ENCODE results near the gene PAAF1. TPM values are rescaled to one million over a fixed set of nuclear protein-coding genes. Genes with fewer than 3 reads are reported as not detected.

PAAF1 gene
- total RNA-seq, 1 donor from 2014 or later = 13.5 TPM

DNA sequence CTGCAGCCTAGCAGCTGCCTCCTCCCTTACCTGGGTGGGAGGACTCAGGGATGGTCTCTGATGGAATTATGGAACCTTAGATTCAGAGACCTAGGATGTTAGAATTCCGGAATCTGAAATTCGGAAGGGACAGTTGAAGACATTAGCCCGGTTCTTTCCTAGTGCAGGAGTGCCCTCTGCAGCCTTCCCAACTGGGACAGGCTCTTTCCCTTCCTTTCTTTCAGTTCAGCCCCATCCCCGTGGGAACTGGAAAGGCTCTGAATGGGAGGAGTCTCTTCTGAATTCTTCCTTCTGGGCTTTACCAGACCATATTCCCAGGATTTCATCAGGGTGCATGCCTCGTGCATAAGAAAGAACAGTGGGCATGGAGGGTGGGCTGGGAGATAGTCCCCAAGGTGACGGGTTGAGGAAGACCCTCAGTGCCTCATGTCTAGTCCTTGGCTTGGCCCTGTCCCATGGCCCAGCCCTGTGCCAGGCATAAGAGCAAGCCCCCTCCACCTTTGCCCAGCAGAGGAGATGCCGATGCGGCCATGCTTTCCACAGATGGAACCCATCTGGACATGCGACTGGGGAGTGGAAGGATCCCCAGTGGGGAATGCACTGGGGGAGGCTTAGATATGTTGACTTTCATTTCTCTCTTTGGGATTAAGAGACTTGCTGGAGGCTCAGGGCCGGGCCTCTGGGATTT, 88.4 kb downstream of the PAAF1 start:
- no peak for DNase-seq
- intact Hi-C loops (cut with micrococcal nuclease) = loop anchor here (10.0 kb wide), 1 partner anchor 110 kb away; no protein-coding TSS in a partner anchor
- no peaks in the 10 kb centered on the region for H3K36me3 ChIP-seq
- TF ChIP-seq, protein P1, sequence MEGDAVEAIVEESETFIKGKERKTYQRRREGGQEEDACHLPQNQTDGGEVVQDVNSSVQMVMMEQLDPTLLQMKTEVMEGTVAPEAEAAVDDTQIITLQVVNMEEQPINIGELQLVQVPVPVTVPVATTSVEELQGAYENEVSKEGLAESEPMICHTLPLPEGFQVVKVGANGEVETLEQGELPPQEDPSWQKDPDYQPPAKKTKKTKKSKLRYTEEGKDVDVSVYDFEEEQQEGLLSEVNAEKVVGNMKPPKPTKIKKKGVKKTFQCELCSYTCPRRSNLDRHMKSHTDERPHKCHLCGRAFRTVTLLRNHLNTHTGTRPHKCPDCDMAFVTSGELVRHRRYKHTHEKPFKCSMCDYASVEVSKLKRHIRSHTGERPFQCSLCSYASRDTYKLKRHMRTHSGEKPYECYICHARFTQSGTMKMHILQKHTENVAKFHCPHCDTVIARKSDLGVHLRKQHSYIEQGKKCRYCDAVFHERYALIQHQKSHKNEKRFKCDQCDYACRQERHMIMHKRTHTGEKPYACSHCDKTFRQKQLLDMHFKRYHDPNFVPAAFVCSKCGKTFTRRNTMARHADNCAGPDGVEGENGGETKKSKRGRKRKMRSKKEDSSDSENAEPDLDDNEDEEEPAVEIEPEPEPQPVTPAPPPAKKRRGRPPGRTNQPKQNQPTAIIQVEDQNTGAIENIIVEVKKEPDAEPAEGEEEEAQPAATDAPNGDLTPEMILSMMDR (IDR thresholded peaks at IDR 0.05; ENCODE audit: borderline replicate concordance) = no peak
- peaks cover 6% of the 10 kb centered on the region for H3K4me1 ChIP-seq
- H3K4me3 ChIP-seq = no peak overlapping the region
- no peak overlapping the region for H3K27ac ChIP-seq (replicated peaks)
- no peaks in the 10 kb centered on the region for H3K27me3 ChIP-seq (ENCODE audit: low read depth)
- no peaks in the 10 kb centered on the region for H3K9me3 ChIP-seq (replicated peaks)

DNA sequence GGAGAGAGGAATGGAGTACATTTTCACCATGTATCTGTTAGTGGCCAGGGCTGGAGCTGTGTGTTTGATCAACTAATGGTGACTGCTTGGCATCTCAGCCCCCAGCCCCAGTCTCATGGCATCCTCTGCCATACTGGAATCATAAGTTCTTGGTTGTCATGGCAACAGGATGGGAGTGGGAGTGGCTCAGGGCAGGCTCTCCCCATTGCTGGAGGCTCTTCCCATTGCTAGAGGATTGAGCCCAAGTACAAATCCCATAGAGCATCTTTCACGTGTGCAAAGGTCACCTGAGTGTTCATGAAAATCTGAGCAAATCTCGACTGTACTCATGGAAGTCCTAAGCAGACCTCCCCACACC, 88.9 kb downstream of the PAAF1 start:
- Histone ChIP-seq H3K27ac (replicated peaks) (no peak overlapping the region), H3K27me3 (ENCODE audit: low read depth) (no peaks in the 10 kb centered on the region), H3K9me3 (replicated peaks) (no peaks in the 10 kb centered on the region), H3K4me1 (peaks cover 6% of the 10 kb centered on the region), H3K36me3 (no peaks in the 10 kb centered on the region), H3K4me3 (no peak overlapping the region)
- TF ChIP-seq, protein P1 (IDR thresholded peaks at IDR 0.05; ENCODE audit: borderline replicate concordance) = no peak
- intact Hi-C loops (cut with micrococcal nuclease) = loop anchor here (10.0 kb wide), 1 partner anchor 109 kb away; no protein-coding TSS in a partner anchor
- no peak for DNase-seq

DNA sequence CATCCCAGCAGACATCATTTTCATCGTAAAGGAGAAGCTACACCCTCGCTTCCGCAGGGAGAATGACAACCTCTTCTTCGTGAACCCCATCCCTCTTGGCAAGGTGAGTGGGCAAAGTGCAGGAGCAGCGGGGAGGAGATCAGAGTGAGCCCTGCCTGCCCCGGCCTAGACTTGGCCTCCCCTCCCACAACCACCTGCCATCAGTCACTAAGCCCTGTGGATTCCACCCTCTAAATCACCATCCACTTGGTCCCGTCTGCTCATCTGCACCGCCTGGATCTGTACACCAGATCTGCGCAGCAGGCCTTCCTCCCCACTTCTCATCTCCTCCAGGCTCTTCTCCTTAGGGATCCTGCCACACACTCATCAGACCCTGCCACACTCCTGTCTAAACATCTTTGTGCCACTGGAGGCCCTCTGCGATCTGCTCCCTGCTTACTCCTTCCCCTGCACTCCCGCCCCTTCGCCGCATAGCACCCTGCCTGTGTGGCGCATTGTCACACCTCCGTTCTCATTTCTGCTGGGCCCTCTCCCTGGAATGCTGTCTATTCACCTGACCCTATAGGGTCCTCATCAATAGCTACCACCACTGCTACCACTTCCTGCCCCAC, 91.7 kb downstream of the PAAF1 start:
- no peaks in the 10 kb centered on the region for H3K36me3 ChIP-seq
- H3K4me3 ChIP-seq = no peak overlapping the region
- DNase-seq = no peak
- intact Hi-C loops (cut with micrococcal nuclease) = loop anchor here (10.0 kb wide), 1 partner anchor 106 kb away; no protein-coding TSS in a partner anchor
- H3K27ac ChIP-seq (replicated peaks) = no peak overlapping the region
- H3K9me3 ChIP-seq (replicated peaks) = no peaks in the 10 kb centered on the region
- H3K4me1 ChIP-seq = peaks cover 14% of the 10 kb centered on the region
- TF ChIP-seq, protein P1 (IDR thresholded peaks at IDR 0.05; ENCODE audit: borderline replicate concordance) = no peak
- H3K27me3 ChIP-seq (ENCODE audit: low read depth) = no peaks in the 10 kb centered on the region

DNA sequence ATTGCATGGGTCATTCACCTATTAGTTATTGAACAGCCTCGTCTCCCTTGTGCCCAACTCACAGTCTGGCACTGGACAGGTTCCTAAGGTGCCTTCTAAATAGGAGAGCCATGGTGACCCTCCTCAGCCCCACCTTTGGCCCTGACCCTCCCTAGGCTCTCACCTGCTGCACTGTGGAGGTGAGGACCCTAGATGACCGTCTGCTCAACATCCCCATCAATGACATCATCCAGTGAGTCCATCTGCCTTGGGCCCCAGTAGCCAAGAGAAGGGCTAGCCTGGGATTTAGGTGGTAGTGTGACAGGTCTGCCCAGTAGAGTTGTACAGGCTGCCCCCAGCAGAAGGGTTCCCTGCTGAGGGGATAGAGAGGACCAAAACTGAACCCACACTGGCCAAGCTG, 92.3 kb downstream of the PAAF1 start:
- intact Hi-C loops (cut with micrococcal nuclease) = loop anchor here (10.0 kb wide), 1 partner anchor 106 kb away; no protein-coding TSS in a partner anchor
- no peaks in the 10 kb centered on the region for H3K36me3 ChIP-seq
- DNase-seq = no peak
- no peaks in the 10 kb centered on the region for H3K9me3 ChIP-seq (replicated peaks)
- H3K27ac ChIP-seq (replicated peaks) = no peak overlapping the region
- H3K27me3 ChIP-seq (ENCODE audit: low read depth) = no peaks in the 10 kb centered on the region
- TF ChIP-seq, protein P1 (IDR thresholded peaks at IDR 0.05; ENCODE audit: borderline replicate concordance) = no peak
- peaks cover 16% of the 10 kb centered on the region for H3K4me1 ChIP-seq
- no peak overlapping the region for H3K4me3 ChIP-seq

DNA sequence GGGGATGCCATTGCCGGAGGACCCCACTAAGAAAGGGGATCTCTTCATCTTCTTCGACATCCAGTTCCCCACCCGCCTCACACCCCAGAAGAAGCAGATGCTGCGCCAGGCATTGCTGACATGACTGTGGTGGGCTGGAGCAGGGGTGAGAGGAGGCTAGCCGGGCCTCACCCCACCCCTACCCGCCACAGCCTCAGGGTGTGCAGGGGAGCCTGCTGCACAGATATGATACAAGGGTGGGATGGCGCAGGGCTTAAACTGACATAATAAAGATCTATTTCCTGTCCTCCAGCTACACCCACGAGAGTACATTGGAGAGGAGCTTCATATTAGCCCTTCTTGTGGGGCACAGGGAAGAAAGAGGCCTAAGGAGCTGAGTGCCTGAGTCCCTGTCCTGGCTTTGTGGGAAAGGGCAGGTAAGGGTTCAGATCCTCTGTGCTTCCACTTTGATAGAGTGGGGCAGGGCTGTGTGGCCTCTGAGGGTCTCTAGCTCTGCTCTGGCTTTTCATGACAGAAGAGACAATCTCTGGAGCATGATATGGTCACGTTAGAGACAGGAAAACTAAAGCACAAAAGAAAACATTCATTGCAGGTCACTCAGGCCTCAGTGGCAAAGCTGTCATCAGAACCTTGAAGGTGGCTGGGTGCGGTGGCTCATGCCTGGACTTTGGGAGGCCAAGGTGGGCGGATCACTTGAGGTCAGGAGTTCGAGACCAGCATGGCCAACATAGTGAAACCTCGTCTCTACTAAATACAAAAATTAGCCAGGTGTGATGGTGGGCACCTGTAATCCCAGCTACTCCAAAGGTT, 93.4 kb downstream of the PAAF1 start:
- TF ChIP-seq, protein P1 (IDR thresholded peaks at IDR 0.05; ENCODE audit: borderline replicate concordance) = no peak
- Histone ChIP-seq H3K36me3 (peaks cover 2% of the 10 kb centered on the region), H3K4me1 (peaks cover 17% of the 10 kb centered on the region), H3K27me3 (ENCODE audit: low read depth) (no peaks in the 10 kb centered on the region), H3K27ac (replicated peaks) (no peak overlapping the region), H3K4me3 (no peak overlapping the region), H3K9me3 (replicated peaks) (no peaks in the 10 kb centered on the region)
- intact Hi-C loops (cut with micrococcal nuclease) = loop anchor here (10.0 kb wide), 1 partner anchor 105 kb away; no protein-coding TSS in a partner anchor
- no peak for DNase-seq
